NCI-H526 (cell line): Measurements from ENCODE around the gene KCNQ5.

ENCODE experiments used
- DNase-seq, 2 experiments: peaks; one replicate each; lab custom pipeline; 2025; lab: John Stamatoyannopoulos, UW

KCNQ5 gene

GRCh38 chr6:72798196-72798595 lies 176.3 kb downstream of the KCNQ5 start:
- DNase-seq = no peak

- DNase-seq = no peak
Measured at GRCh38 chr6:72809746-72810379, 188.0 kb downstream of the KCNQ5 start.

- DNase-seq = no peak
Measured at GRCh38 chr6:72810571-72811280, 188.9 kb downstream of the KCNQ5 start.

- DNase-seq = no peak
Measured at GRCh38 chr6:72811971-72812421, 190.1 kb downstream of the KCNQ5 start.

GRCh38 chr6:72813807-72814596 lies 192.1 kb downstream of the KCNQ5 start:
- no peak for DNase-seq

- no peak for DNase-seq
Measured at GRCh38 chr6:72816022-72816421, 194.2 kb downstream of the KCNQ5 start.

- no peak for DNase-seq
Measured at GRCh38 chr6:72817208-72817607, 195.3 kb downstream of the KCNQ5 start.

GRCh38 chr6:72819609-72820008 lies 197.7 kb downstream of the KCNQ5 start:
- no peak for DNase-seq

GRCh38 chr6:72820153-72820552 lies 198.3 kb downstream of the KCNQ5 start:
- DNase-seq = no peak

GRCh38 chr6:72820906-72821305 lies 199.0 kb downstream of the KCNQ5 start:
- DNase-seq = no peak

GRCh38 chr6:72822023-72822422 lies 200.2 kb downstream of the KCNQ5 start:
- DNase-seq = no peak

- DNase-seq = no peak
Measured at GRCh38 chr6:72822691-72823090, 200.8 kb downstream of the KCNQ5 start.

GRCh38 chr6:72824833-72825232 lies 203.0 kb downstream of the KCNQ5 start:
- no peak for DNase-seq

- no peak for DNase-seq
Measured at GRCh38 chr6:72825315-72825911, 203.5 kb downstream of the KCNQ5 start.

GRCh38 chr6:72826037-72826436 lies 204.2 kb downstream of the KCNQ5 start:
- DNase-seq = no peak

GRCh38 chr6:72826744-72827438 lies 205.0 kb downstream of the KCNQ5 start:
- DNase-seq = no peak

- DNase-seq = no peak
Measured at GRCh38 chr6:72828904-72829303, 207.0 kb downstream of the KCNQ5 start.

GRCh38 chr6:72832271-72832670 lies 210.4 kb downstream of the KCNQ5 start:
- DNase-seq = no peak

GRCh38 chr6:72835749-72836148 lies 213.9 kb downstream of the KCNQ5 start:
- no peak for DNase-seq

- no peak for DNase-seq
Measured at GRCh38 chr6:72836971-72837370, 215.1 kb downstream of the KCNQ5 start.

- DNase-seq = no peak
Measured at GRCh38 chr6:72841195-72841594, 219.3 kb downstream of the KCNQ5 start.

GRCh38 chr6:72842140-72842539 lies 220.3 kb downstream of the KCNQ5 start:
- no peak for DNase-seq
